NCI-H748 (cell line): Measurements from ENCODE around the gene SLIT2.
A peak's percentile ranks its signal among the peaks of the same experiment; 100 is the strongest.

Experiments used
- DNase-seq: peaks from one replicate; lab custom pipeline; 2025; ENCODE audit not compliant: unreplicated experiment; lab: John Stamatoyannopoulos, UW

Gene SLIT2

DNA sequence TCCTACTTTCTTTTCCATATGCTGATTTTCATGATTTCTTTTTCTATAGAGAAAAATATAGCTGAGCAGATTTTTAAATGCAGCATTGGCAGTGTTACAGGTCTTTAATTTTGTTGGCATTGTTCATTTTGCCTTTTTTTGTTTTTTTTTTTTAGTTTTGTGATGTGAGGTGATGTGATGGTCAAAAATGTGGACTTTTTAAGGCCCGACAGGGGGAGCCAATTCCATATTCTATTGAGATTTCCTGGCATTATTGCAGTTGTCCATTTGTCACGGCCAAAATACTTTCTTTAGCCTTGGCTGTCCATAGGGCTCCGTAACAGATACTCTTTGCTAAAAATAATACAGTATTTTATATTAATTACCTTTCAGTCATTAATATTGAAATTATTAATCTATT lies 47.8 kb downstream of the SLIT2 start:
- DNase-seq = peak; percentile 27

DNA sequence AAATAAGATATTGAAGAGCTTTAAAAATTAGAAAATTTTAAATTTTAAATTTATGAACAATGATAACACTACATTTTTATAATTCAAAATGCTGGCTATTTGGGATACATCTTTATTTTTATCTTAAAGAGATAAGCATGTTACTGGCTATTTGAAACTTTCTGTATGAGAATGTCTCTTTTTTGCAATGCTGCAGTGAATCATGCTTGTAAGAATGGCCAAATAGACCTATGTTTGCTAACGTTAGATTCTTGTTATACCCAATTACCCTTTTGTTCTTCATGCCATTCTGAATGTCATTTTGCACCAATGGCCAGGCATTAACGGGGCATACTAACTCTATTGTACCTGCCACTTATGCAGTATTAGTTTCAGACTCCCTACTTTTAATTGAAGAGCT lies 49.5 kb downstream of the SLIT2 start:
- DNase-seq = peak; percentile 1
